ENCODE data around the gene ZSWIM3.
A peak's percentile ranks its signal among the peaks of the same experiment; 100 is the strongest.

ZSWIM3 gene

GRCh38 chr20:45857114-45857881, at the start of gene ZSWIM3, which contains the start of gene ACOT8:
Gene ZSWIM3, plus strand, starts transcription at chr20:45857614. Its CDS starts 212 bp downstream, at chr20:45857826.
Gene ACOT8, minus strand, starts transcription at chr20:45857392. Its CDS starts 77 bp downstream, at chr20:45857315.
- no peak for TF ChIP-seq CTCF (IDR thresholded peaks at IDR 0.05; ENCODE audit: low read depth, low read length)
- peak within 1 kb of the TSS; percentile 86 to 95 for H3K4me3 ChIP-seq (replicated peaks in 1 of 2; ENCODE audit: low read depth in 2 of 2, low read length in 2 of 2)
- peak; percentile 100 for DNase-seq (ENCODE audit: low read depth in 2 of 2)

GRCh38 chr20:45810191-45810970, 47.0 kb upstream of the ZSWIM3 start:
- no peak overlapping the region for H3K4me3 ChIP-seq (replicated peaks in 1 of 2; ENCODE audit: low read depth in 2 of 2, low read length in 2 of 2)
- DNase-seq (ENCODE audit: low read depth in 2 of 2), result no peak
- TF ChIP-seq CTCF (IDR thresholded peaks at IDR 0.05; ENCODE audit: low read depth, low read length), result no peak

DNA sequence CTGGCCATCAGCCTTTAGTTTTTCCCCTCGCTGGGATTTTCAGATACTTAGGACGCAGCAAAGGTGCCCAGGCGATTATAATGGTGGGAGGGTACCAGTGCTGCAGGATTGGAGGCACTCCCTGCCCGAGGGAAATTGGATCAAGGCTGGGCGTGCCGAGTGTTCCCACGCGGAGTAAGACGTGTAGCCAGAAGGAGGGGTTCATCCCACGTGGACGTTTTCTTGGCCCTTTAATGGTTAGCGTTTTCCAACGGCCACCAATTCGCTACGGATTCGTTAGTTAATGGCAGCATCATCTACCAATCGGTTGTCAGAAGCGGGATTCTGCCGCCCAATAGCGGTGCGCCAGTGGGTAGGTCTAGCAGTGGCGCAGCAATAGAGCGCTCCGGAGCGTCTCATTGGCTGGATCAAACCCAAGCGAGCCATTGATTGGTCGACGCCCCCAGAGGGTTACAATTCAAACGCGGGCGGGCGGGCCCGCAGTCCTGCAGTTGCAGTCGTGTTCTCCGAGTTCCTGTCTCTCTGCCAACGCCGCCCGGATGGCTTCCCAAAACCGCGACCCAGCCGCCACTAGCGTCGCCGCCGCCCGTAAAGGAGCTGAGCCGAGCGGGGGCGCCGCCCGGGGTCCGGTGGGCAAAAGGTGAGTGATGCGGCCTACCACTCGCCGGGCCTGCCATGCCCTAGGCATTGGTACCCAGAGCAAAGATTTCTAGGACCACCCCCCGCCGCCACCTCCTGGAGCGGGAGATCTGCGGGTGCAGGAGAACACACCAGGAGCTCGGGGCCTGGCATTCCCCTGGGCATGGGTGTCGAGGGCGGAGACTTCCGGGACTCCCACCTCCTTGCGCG, 45.0 kb upstream of the ZSWIM3 start, which contains the start of gene UBE2C:
UBE2C (plus strand) TSS at position 488 of the 849 bp plus-strand sequence; CDS start at position 540, 52 bp downstream.
- DNase-seq (ENCODE audit: low read depth in 2 of 2), result peak; percentile 100
- TF ChIP-seq CTCF (IDR thresholded peaks at IDR 0.05; ENCODE audit: low read depth, low read length), result no peak
- H3K4me3 ChIP-seq (replicated peaks in 1 of 2; ENCODE audit: low read depth in 2 of 2, low read length in 2 of 2), result peak within 1 kb of the TSS; percentile 78 to 87

- no peak for DNase-seq (ENCODE audit: low read depth in 2 of 2)
- H3K4me3 ChIP-seq (replicated peaks in 1 of 2; ENCODE audit: low read depth in 2 of 2, low read length in 2 of 2), result peak overlapping the region; percentile 78 to 87
- no peak for TF ChIP-seq CTCF (IDR thresholded peaks at IDR 0.05; ENCODE audit: low read depth, low read length)
Measured at GRCh38 chr20:45813006-45813340, 44.4 kb upstream of the ZSWIM3 start.

GRCh38 chr20:45813489-45813888, 43.9 kb upstream of the ZSWIM3 start:
- TF ChIP-seq CTCF (IDR thresholded peaks at IDR 0.05; ENCODE audit: low read depth, low read length), result no peak
- no peak for DNase-seq (ENCODE audit: low read depth in 2 of 2)
- H3K4me3 ChIP-seq (replicated peaks in 1 of 2; ENCODE audit: low read depth in 2 of 2, low read length in 2 of 2), result peak overlapping the region; percentile 78 to 87

GRCh38 chr20:45814314-45814713, 43.1 kb upstream of the ZSWIM3 start:
- no peak for TF ChIP-seq CTCF (IDR thresholded peaks at IDR 0.05; ENCODE audit: low read depth, low read length)
- no peak overlapping the region for H3K4me3 ChIP-seq (replicated peaks in 1 of 2; ENCODE audit: low read depth in 2 of 2, low read length in 2 of 2)
- DNase-seq (ENCODE audit: low read depth in 2 of 2), result no peak

All from cardiac fibroblast (primary cell).